BJ (cell line): ENCODE results near the gene AP4M1. TPM values are rescaled to one million over a fixed set of nuclear protein-coding genes. Genes with fewer than 3 reads are reported as not detected.
"Not testable (repeated sequence)": the region's sequence is repeated elsewhere in the genome, so short reads cannot be mapped to it uniquely, and the experiment has no call there.

Experiments
- CTCF ChIA-PET: fragments of 350-600 bp; formaldehyde crosslinking; extraction: SDS; loops from one replicate; lab custom pipeline; 2021; ENCODE audit warnings: antibody characterized with exemption, inconsistent platforms; lab: Yijun Ruan, JAX
- POLR2A ChIA-PET: fragments of 300-600 bp; sonication (Branson Sonifier 250); formaldehyde crosslinking; extraction: SDS; loops from one replicate; lab custom pipeline; 2021; ENCODE audit warnings: antibody characterized with exemption; lab: Charles Lee
- DNase-seq: peaks from one replicate; pipeline ENCODE4 v3.0.0-alpha.2; 2011; ENCODE audit warnings: low read depth
- H3K27me3 ChIP-seq: 2 replicates; pipeline ENCODE4 v1.6.0; 2011; ENCODE audit warnings: low read length; ENCODE audit not compliant: control insufficient read depth, insufficient read depth
- H3K36me3 ChIP-seq: 2 replicates; pipeline ENCODE4 v1.5.1; 2011; ENCODE audit warnings: low read length; ENCODE audit not compliant: control insufficient read depth, insufficient read depth
- H3K4me3 ChIP-seq: 2 replicates; pipeline ENCODE4 v1.5.1; 2011; ENCODE audit warnings: low read depth, mild to moderate bottlenecking, control low read depth, low read length
- CTCF ChIP-seq: IDR thresholded peaks from 2 replicates; pipeline ENCODE4 v1.5.1; 2011; ENCODE audit warnings: low read depth, mild to moderate bottlenecking, control low read depth, inconsistent platforms, low read length, moderate library complexity; ENCODE audit not compliant: insufficient read depth
- polyA plus RNA-seq: library from polyadenylated mRNA; depleted of rRNA; stranded (reverse); fragments of >200 nt; gene quantifications from 2 replicates; pipeline ENCODE4 v1.2.3, GENCODE V29; 2011

AP4M1 gene
- polyA plus RNA-seq, 1 experiment = 14.3 TPM

GRCh38 chr7:100126239-100126930 is 24.9 kb downstream of the AP4M1 start:
- DNase-seq = no peak
- peak overlapping the region; percentile 77 for H3K4me3 ChIP-seq
- H3K36me3 ChIP-seq = 0 out of 2 replicates have a peak, but pooled peaks cover 2% of the 10 kb centered on the region
- no peaks in the 10 kb centered on the region for H3K27me3 ChIP-seq
- 0 out of 2 replicates have a peak, but pooled peaks have one; percentile 8 for TF ChIP-seq CTCF
- POLR2A ChIA-PET = interaction anchor here (0.6 to 0.8 kb wide), 2 partner anchors 11 to 23 kb away, joined by 3 to 4 read pairs; partner anchors contain the start of gene LAMTOR4
- CTCF ChIA-PET = interaction anchor here (0.5 to 0.8 kb wide), 3 partner anchors 17 to 147 kb away, joined by 3 to 4 read pairs (median 3); no protein-coding TSS in a partner anchor

- no peaks in the 10 kb centered on the region for H3K27me3 ChIP-seq
- DNase-seq = peak; percentile 26
- TF ChIP-seq CTCF = 0 out of 2 replicates have a peak, but pooled peaks have one; percentile 1
- 0 out of 2 replicates have a peak, but pooled peaks cover under 1% of the 10 kb centered on the region for H3K36me3 ChIP-seq
- ChIA-PET CTCF (interaction anchor here (0.5 to 9.6 kb wide), 6 partner anchors 17 to 148 kb away, joined by 3 to 147 read pairs (median 4); partner anchors contain the start of gene PVRIG), POLR2A (interaction anchor here (0.6 to 0.8 kb wide), 2 partner anchors 12 to 22 kb away, joined by 3 to 4 read pairs; partner anchors contain the start of gene LAMTOR4)
- peak within 1 kb of the TSS; percentile 77 for H3K4me3 ChIP-seq
These were observed 25.8 kb downstream of the AP4M1 start, which contains the start of gene MBLAC1 for GRCh38 chr7:100126931-100127865. TSS of gene MBLAC1 (plus strand) at chr7:100126967. CDS start at chr7:100127396, 429 bp downstream.

DNA sequence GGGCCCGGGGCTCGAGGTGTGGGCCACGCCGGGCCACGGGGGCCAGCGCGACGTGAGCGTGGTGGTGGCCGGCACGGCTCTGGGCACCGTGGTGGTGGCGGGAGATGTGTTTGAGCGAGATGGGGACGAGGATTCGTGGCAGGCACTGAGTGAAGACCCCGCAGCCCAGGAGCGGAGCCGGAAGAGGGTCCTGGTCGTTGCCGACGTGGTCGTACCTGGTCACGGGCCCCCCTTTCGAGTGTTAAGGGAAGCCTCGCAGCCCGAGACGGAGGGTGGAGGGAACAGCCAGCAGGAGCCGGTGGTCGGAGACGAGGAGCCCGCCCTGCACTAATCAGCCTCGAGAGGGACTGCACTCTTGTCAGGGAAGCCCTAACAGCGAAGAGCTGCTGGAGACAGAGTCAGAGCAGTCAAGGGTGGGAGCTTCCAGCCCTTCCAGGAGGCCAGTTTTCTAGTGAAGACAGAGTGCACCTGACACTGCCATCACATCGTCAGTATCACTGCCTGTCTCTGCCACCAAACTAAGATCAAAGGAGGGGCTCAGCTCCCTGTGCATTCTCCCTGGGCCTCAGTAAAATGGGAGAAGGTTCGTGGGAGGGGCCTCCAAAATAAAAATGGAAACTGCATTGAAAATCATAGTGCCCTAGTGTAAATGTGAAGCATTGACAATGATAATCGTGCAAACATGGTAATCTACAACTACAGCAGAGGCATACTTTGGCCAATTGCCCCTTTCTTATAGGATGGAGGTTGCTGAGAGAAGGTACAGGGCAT is 26.6 kb downstream of the AP4M1 start:
- no peaks in the 10 kb centered on the region for H3K36me3 ChIP-seq
- DNase-seq = no peak
- CTCF ChIA-PET = interaction anchor here (0.6 to 9.6 kb wide), 7 partner anchors 14 to 333 kb away, joined by 3 to 147 read pairs (median 4); partner anchors contain the start of gene PVRIG
- POLR2A ChIA-PET = no interaction called here
- H3K27me3 ChIP-seq = no peaks in the 10 kb centered on the region
- peak overlapping the region; percentile 77 for H3K4me3 ChIP-seq
- TF ChIP-seq CTCF = 0 out of 2 replicates have a peak, but pooled peaks have one; percentile 0

GRCh38 chr7:100128637-100128963 is 27.2 kb downstream of the AP4M1 start:
- Histone ChIP-seq H3K27me3 (no peaks in the 10 kb centered on the region), H3K4me3 (no peak overlapping the region), H3K36me3 (no peaks in the 10 kb centered on the region)
- CTCF ChIA-PET = interaction anchor here (0.6 to 9.6 kb wide), 7 partner anchors 13 to 333 kb away, joined by 3 to 147 read pairs (median 4); partner anchors contain the start of gene PVRIG
- no peak for TF ChIP-seq CTCF
- POLR2A ChIA-PET = no interaction called here
- no peak for DNase-seq

DNA sequence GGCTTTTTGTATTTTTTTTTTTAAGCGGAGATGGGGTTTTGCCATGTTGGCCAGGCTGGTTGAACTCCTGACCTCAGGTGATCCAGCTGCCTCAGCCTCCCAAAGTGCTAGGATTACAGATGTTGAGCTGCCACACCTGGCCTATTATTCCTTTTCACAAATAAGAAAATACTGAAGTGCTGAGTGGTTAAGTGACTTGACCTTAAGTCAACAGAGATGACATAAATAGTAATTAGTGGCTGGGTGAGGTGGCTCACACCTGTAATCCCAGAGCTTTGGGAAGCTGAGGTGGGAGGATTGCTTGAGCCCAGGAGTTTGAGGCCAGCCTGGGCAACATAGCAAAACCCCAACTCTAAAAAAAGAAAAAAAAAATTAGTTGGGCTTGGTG is 28.8 kb downstream of the AP4M1 start:
- DNase-seq, H3K27me3 ChIP-seq, POLR2A ChIA-PET, H3K36me3 ChIP-seq, H3K4me3 ChIP-seq: not testable (repeated sequence)
- CTCF ChIA-PET = interaction anchor here (0.5 to 9.6 kb wide), 17 partner anchors 12 to 277 kb away, joined by 3 to 147 read pairs (median 4); partner anchors contain the start of genes GAL3ST4, LAMTOR4 and PVRIG
